A549 (cell line): Measurements from ENCODE around the gene REPS1. TPM values are rescaled to one million over a fixed set of nuclear protein-coding genes. Genes with fewer than 3 reads are reported as not detected.

Experiments
- ATAC-seq, 2 experiments: fragments of 200-7000 bp in 1 of 2; fragments of >200 bp in 1 of 2; cut with Nextera tagmentation in 1 of 2; cut with Tn5 transposase in 1 of 2; 3 replicates each; pipeline versions ENCODE4 v1.8.0 to v1.9.1; 2018 to 2020; ENCODE audit warnings: mild to moderate bottlenecking in 1 of 2, moderate library complexity in 1 of 2
- CTCF ChIA-PET: fragments of 300-600 bp; sonication (Branson Sonifier 250); formaldehyde crosslinking; extraction: SDS; loops from one replicate; lab custom pipeline; 2021; ENCODE audit warnings: antibody characterized with exemption, inconsistent platforms; lab: Yijun Ruan, JAX
- POLR2A ChIA-PET: fragments of 350-600 bp; formaldehyde crosslinking; extraction: SDS; loops from one replicate; lab custom pipeline; 2021; ENCODE audit warnings: antibody characterized with exemption, inconsistent platforms; lab: Yijun Ruan, JAX
- DNase-seq, 2 experiments: peaks; one replicate each; pipeline versions ENCODE4 v3.0.0 to v3.0.0-alpha.2; 2011 to 2016; ENCODE audit warnings: low read depth in 1 of 2, low spot score in 1 of 2
- FAIRE-seq: peaks from 2 replicates; lab custom pipeline; 2011; peaks lifted over from hg19 to GRCh38; lab: Jason Lieb, UNC
- H3K27ac ChIP-seq, 2 experiments: fragments of >200 bp; sonication (Bioruptor Twin); formaldehyde crosslinking; 3 replicates each; pipeline ENCODE4 v1.5.1; 2016 to 2017
- H3K4me1 ChIP-seq: fragments of >200 bp; sonication (Bioruptor Twin); formaldehyde crosslinking; 3 replicates; pipeline ENCODE4 v1.6.1; 2016
- H3K4me2 ChIP-seq: fragments of >200 bp; sonication (Bioruptor Twin); formaldehyde crosslinking; 3 replicates; pipeline ENCODE4 v1.6.1; 2016
- H3K4me3 ChIP-seq: fragments of >200 bp; sonication (Bioruptor Twin); formaldehyde crosslinking; 3 replicates; pipeline ENCODE4 v1.5.1; 2016
- H3K9me3 ChIP-seq: fragments of >200 bp; sonication (Bioruptor Twin); formaldehyde crosslinking; 3 replicates; pipeline ENCODE4 v1.6.1; 2016
- BHLHE40 ChIP-seq: IDR thresholded peaks from 2 replicates; pipeline ENCODE4 v1.6.1; 2012; ENCODE audit warnings: low read depth, low read length, inconsistent platforms
- CBX8 ChIP-seq: fragments of 200-600 bp; sonication (generic); IDR thresholded peaks from 2 replicates; pipeline ENCODE4 v1.6.1; 2016
- CHD2 ChIP-seq: fragments of 150-350 bp; IDR thresholded peaks from 2 replicates; pipeline ENCODE4 v1.6.1; 2014; ENCODE audit warnings: low read length; ENCODE audit not compliant: partially characterized antibody
- EHMT2 ChIP-seq: fragments of 200-600 bp; sonication (generic); IDR thresholded peaks from 2 replicates; pipeline ENCODE4 v1.6.1; 2016; ENCODE audit warnings: antibody characterized with exemption, low read depth, mild to moderate bottlenecking, moderate library complexity
- EP300 ChIP-seq, 2 experiments: fragments of >200 bp; sonication (Bioruptor Twin); formaldehyde crosslinking; IDR thresholded peaks; 2 replicates in 1 of 2; 3 replicates in 1 of 2; pipeline ENCODE4 v1.6.1; 2016 to 2017
- FOSB ChIP-seq: fragments of 250-450 bp; sonication (Bioruptor Pico); IDR thresholded peaks from 2 replicates; pipeline ENCODE4 v1.5.0; 2020; ENCODE audit warnings: mild to moderate bottlenecking, moderate library complexity
- FOSL2 ChIP-seq, 2 experiments: fragments of 450-650 bp in 1 of 2; fragments of >200 bp in 1 of 2; sonication (Bioruptor Twin) in 1 of 2; formaldehyde crosslinking; IDR thresholded peaks; 2 replicates each; pipeline versions ENCODE4 v1.5.0 to v1.6.1; 2016 to 2020; ENCODE audit warnings: mild to moderate bottlenecking in 1 of 2, moderate library complexity in 1 of 2
- HOXA7 ChIP-seq: fragments of 250-450 bp; sonication (Bioruptor Pico); IDR thresholded peaks from 2 replicates; pipeline ENCODE4 v1.5.0; 2020; ENCODE audit warnings: mild to moderate bottlenecking, moderate library complexity
- HOXB13 ChIP-seq: fragments of 250-450 bp; sonication (Bioruptor Pico); IDR thresholded peaks from 2 replicates; pipeline ENCODE4 v1.5.0; 2020; ENCODE audit warnings: low read depth, mild to moderate bottlenecking, moderate library complexity
- HOXB5 ChIP-seq: fragments of 250-450 bp; sonication (Bioruptor Pico); IDR thresholded peaks from 2 replicates; pipeline ENCODE4 v1.5.0; 2020; ENCODE audit warnings: mild to moderate bottlenecking, moderate library complexity
- JUN ChIP-seq, 2 experiments: fragments of >200 bp; sonication (Bioruptor Twin); formaldehyde crosslinking; IDR thresholded peaks; 2 replicates in 1 of 2; 3 replicates in 1 of 2; pipeline ENCODE4 v1.6.1; 2016 to 2017
- KDM1A ChIP-seq: fragments of 200-600 bp; sonication (generic); IDR thresholded peaks from 2 replicates; pipeline ENCODE4 v1.6.1; 2016; ENCODE audit warnings: low read depth, mild to moderate bottlenecking
- KDM5A ChIP-seq: fragments of 200-600 bp; sonication (generic); IDR thresholded peaks from 2 replicates; pipeline ENCODE4 v1.6.1; 2016; ENCODE audit warnings: antibody characterized with exemption, mild to moderate bottlenecking
- MAFK ChIP-seq: fragments of 450-650 bp; IDR thresholded peaks from 2 replicates; pipeline ENCODE4 v1.6.1; 2014; ENCODE audit not compliant: partially characterized antibody
- MYC ChIP-seq: IDR thresholded peaks from 2 replicates; pipeline ENCODE4 v1.6.1; 2012; ENCODE audit warnings: mild to moderate bottlenecking, inconsistent platforms, low read length, improper control_type of control experiment, borderline replicate concordance
- NFE2L2 ChIP-seq: fragments of 150-350 bp; conservative IDR thresholded peaks from 2 replicates; pipeline ENCODE4 v1.6.1; 2014; ENCODE audit warnings: low read length
- PHF8 ChIP-seq: fragments of 200-600 bp; sonication (generic); IDR thresholded peaks from 2 replicates; pipeline ENCODE4 v1.6.1; 2016; ENCODE audit warnings: low read depth, mild to moderate bottlenecking, antibody characterized with exemption, moderate library complexity, borderline replicate concordance
- RAD21 ChIP-seq, 2 experiments: fragments of >200 bp in 1 of 2; sonication (Bioruptor Twin) in 1 of 2; formaldehyde crosslinking in 1 of 2; IDR thresholded peaks in 1 of 2; conservative IDR thresholded peaks in 1 of 2; 2 replicates in 1 of 2; 3 replicates in 1 of 2; pipeline ENCODE4 v1.6.1; 2012 to 2018; ENCODE audit warnings: inconsistent platforms in 1 of 2
- RARB ChIP-seq: fragments of 250-450 bp; sonication (Bioruptor Pico); IDR thresholded peaks from 2 replicates; pipeline ENCODE4 v1.8.0; 2021; ENCODE audit warnings: mild to moderate bottlenecking, moderate library complexity
- SREBF2 ChIP-seq: fragments of 450-650 bp; IDR thresholded peaks from 2 replicates; pipeline ENCODE4 v1.6.1; 2014; ENCODE audit warnings: mild to moderate bottlenecking, moderate library complexity
- TFCP2L1 ChIP-seq: fragments of 250-450 bp; sonication (Bioruptor Pico); IDR thresholded peaks from 2 replicates; pipeline ENCODE4 v1.5.0; 2021; ENCODE audit warnings: mild to moderate bottlenecking
- ZC3H11A ChIP-seq: fragments of 450-650 bp; IDR thresholded peaks from 2 replicates; pipeline ENCODE4 v1.6.1; 2014; ENCODE audit warnings: antibody characterized with exemption, mild to moderate bottlenecking
- WGBS: methylation state at CpG from one replicate; pipeline ENCODE4 v1.1.6; 2017; ENCODE audit errors: missing lambda C conversion rate; 5-methylcytosine and 5-hydroxymethylcytosine counted together
- polyA plus RNA-seq, 4 experiments: library from polyadenylated mRNA; depleted of rRNA in 3 of 4; stranded (reverse); fragments of >200 nt; fragmentation: RNase III in 1 of 4; extraction: RNeasy Plus Mini Kit Qiagen cat#74134 plus additional on column Dnase treatment in 1 of 4; gene quantifications; 2 replicates in 3 of 4; 3 replicates in 1 of 4; pipeline ENCODE4 v1.2.3, GENCODE V29; 2011 to 2017
- TF ChIP-seq, protein P1 (sequence below): fragments of 200-600 bp; sonication (generic); IDR thresholded peaks from 2 replicates; pipeline ENCODE4 v1.6.1; 2016; ENCODE audit warnings: antibody characterized with exemption, mild to moderate bottlenecking, moderate library complexity
- TF ChIP-seq, protein P2 (sequence below): fragments of 450-650 bp; IDR thresholded peaks from 2 replicates; pipeline ENCODE4 v1.6.1; 2014; ENCODE audit warnings: antibody characterized with exemption
- TF ChIP-seq, protein P3 (sequence below): IDR thresholded peaks from 2 replicates; pipeline ENCODE4 v1.6.1; 2012
- TF ChIP-seq, protein P4 (sequence below): fragments of >200 bp; sonication (Bioruptor Twin); formaldehyde crosslinking; IDR thresholded peaks from 3 replicates; pipeline ENCODE4 v1.6.1; 2016
- TF ChIP-seq, protein P5 (sequence below): fragments of >200 bp; sonication (Bioruptor Twin); formaldehyde crosslinking; IDR thresholded peaks from 3 replicates; pipeline ENCODE4 v1.5.1; 2016

REPS1 gene
- polyA plus RNA-seq, 2 of the 4 experiments (the other 2 are of a cell fraction) = 16.3 to 36.4 TPM

DNA sequence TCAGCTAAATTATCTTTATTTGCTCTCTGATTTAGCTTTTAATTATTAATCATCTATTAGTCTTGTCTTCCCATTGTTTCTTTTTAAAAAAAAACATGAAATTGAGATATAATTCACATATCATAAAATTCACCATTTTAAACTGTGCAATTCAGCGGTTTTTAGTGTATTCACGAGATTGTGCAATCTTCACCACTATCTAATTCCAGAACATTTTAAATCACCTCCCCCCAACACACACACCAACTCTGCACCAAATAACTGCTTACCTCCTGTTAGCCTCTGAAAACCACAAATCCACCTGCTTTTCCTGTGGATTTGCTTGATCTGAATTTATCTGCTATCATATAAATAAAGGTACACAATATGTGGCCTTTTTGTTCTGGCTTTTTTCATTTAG is 31.7 kb upstream of the REPS1 start:
- Histone ChIP-seq H3K4me1 (no peaks in the 10 kb centered on the region), H3K4me3 (no peak overlapping the region), H3K9me3 (no peaks in the 10 kb centered on the region), H3K27ac (no peak overlapping the region), H3K4me2 (no peak overlapping the region)
- DNase-seq (no peak), FAIRE-seq (no peak), ATAC-seq (no peak)
- CTCF ChIA-PET = no interaction called here
- TF ChIP-seq HOXB5 (CRISPR knock-in tag) (no peak), RARB (CRISPR knock-in tag) (no peak), SREBF2 (no peak), HOXB13 (CRISPR knock-in tag) (no peak), HOXA7 (CRISPR knock-in tag) (no peak), EP300 (IDR thresholded peaks at IDR 0.05) (no peak), ZC3H11A (no peak), TFCP2L1 (CRISPR knock-in tag) (no peak)
- TF ChIP-seq, protein P1, sequence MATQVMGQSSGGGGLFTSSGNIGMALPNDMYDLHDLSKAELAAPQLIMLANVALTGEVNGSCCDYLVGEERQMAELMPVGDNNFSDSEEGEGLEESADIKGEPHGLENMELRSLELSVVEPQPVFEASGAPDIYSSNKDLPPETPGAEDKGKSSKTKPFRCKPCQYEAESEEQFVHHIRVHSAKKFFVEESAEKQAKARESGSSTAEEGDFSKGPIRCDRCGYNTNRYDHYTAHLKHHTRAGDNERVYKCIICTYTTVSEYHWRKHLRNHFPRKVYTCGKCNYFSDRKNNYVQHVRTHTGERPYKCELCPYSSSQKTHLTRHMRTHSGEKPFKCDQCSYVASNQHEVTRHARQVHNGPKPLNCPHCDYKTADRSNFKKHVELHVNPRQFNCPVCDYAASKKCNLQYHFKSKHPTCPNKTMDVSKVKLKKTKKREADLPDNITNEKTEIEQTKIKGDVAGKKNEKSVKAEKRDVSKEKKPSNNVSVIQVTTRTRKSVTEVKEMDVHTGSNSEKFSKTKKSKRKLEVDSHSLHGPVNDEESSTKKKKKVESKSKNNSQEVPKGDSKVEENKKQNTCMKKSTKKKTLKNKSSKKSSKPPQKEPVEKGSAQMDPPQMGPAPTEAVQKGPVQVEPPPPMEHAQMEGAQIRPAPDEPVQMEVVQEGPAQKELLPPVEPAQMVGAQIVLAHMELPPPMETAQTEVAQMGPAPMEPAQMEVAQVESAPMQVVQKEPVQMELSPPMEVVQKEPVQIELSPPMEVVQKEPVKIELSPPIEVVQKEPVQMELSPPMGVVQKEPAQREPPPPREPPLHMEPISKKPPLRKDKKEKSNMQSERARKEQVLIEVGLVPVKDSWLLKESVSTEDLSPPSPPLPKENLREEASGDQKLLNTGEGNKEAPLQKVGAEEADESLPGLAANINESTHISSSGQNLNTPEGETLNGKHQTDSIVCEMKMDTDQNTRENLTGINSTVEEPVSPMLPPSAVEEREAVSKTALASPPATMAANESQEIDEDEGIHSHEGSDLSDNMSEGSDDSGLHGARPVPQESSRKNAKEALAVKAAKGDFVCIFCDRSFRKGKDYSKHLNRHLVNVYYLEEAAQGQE = no peak
- TF ChIP-seq, protein P2, sequence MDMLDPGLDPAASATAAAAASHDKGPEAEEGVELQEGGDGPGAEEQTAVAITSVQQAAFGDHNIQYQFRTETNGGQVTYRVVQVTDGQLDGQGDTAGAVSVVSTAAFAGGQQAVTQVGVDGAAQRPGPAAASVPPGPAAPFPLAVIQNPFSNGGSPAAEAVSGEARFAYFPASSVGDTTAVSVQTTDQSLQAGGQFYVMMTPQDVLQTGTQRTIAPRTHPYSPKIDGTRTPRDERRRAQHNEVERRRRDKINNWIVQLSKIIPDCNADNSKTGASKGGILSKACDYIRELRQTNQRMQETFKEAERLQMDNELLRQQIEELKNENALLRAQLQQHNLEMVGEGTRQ = no peak
- POLR2A ChIA-PET = no interaction called here
- WGBS = 83% methylated on average over 2 of the region's 2 CpGs

DNA sequence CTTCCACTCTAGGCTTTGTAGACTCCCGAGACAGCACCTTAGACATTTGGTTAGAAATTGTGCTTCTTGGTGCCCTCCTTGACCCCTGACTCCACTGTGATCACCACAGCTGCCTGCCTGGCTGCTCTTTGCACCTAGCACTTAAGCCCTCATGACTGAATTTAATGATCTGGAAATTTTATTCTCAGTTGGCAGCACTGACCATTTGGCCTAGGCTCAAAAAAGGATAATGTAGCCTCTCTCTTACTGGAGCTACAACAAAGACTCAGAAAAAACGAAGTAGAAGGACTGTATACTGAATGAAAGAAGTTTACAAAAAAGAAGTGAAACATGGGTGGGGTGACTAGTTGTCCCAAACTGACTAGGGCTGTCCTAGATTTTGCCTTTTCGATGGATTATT is 29.2 kb upstream of the REPS1 start:
- no peak overlapping the region for H3K4me3 ChIP-seq
- ChIA-PET POLR2A (no interaction called here), CTCF (interaction anchor here (0.8 kb wide), 1 partner anchor 830 kb away, joined by 3 read pairs; no protein-coding TSS in a partner anchor)
- DNase-seq = no peak
- no peaks in the 10 kb centered on the region for H3K4me1 ChIP-seq
- TF ChIP-seq MAFK (no peak), RAD21 (conservative IDR thresholded peaks at IDR 0.05 in 1 of 2, IDR thresholded peaks at IDR 0.05 in 1 of 2) (no peak), KDM1A (no peak), EHMT2 (no peak), NFE2L2 (no peak), CBX8 (no peak), MYC (no peak), KDM5A (no peak), HOXA7 (CRISPR knock-in tag) (no peak), JUN (IDR thresholded peaks at IDR 0.05) (no peak), PHF8 (no peak), FOSB (CRISPR knock-in tag) (no peak), FOSL2 (IDR thresholded peaks at IDR 0.05) (no peak), FOSL2 (CRISPR knock-in tag; IDR thresholded peaks at IDR 0.05) (no peak), BHLHE40 (no peak), CHD2 (no peak)
- TF ChIP-seq, protein P2 = no peak
- TF ChIP-seq, protein P3, sequence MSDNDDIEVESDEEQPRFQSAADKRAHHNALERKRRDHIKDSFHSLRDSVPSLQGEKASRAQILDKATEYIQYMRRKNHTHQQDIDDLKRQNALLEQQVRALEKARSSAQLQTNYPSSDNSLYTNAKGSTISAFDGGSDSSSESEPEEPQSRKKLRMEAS = no peak
- TF ChIP-seq, protein P4, sequence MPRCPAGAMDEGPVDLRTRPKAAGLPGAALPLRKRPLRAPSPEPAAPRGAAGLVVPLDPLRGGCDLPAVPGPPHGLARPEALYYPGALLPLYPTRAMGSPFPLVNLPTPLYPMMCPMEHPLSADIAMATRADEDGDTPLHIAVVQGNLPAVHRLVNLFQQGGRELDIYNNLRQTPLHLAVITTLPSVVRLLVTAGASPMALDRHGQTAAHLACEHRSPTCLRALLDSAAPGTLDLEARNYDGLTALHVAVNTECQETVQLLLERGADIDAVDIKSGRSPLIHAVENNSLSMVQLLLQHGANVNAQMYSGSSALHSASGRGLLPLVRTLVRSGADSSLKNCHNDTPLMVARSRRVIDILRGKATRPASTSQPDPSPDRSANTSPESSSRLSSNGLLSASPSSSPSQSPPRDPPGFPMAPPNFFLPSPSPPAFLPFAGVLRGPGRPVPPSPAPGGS = no peak
- TF ChIP-seq, protein P5, sequence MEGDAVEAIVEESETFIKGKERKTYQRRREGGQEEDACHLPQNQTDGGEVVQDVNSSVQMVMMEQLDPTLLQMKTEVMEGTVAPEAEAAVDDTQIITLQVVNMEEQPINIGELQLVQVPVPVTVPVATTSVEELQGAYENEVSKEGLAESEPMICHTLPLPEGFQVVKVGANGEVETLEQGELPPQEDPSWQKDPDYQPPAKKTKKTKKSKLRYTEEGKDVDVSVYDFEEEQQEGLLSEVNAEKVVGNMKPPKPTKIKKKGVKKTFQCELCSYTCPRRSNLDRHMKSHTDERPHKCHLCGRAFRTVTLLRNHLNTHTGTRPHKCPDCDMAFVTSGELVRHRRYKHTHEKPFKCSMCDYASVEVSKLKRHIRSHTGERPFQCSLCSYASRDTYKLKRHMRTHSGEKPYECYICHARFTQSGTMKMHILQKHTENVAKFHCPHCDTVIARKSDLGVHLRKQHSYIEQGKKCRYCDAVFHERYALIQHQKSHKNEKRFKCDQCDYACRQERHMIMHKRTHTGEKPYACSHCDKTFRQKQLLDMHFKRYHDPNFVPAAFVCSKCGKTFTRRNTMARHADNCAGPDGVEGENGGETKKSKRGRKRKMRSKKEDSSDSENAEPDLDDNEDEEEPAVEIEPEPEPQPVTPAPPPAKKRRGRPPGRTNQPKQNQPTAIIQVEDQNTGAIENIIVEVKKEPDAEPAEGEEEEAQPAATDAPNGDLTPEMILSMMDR = no peak
- FAIRE-seq = no peak
- no peak overlapping the region for H3K4me2 ChIP-seq
- ATAC-seq = no peak
- H3K27ac ChIP-seq = no peak overlapping the region
- no peaks in the 10 kb centered on the region for H3K9me3 ChIP-seq
- 55% methylated on average over 3 of the region's 3 CpGs for WGBS
